Measurements from ENCODE around the gene NDEL1. TPM values are rescaled to one million over a fixed set of nuclear protein-coding genes. Genes with fewer than 3 reads are reported as not detected.

Gene NDEL1
- total and polyA plus RNA-seq, 9 of the 15 experiments (the other 6 are each of a cell fraction or from before 2014, with no cell fraction given), result 0.86 to 30.5 (median 22.7) TPM

GRCh38 chr17:8436169-8436843, 622 bp downstream of the NDEL1 start (continued):
- no peak for TF ChIP-seq E2F6 (IDR thresholded peaks at IDR 0.05; ENCODE audit: borderline replicate concordance in 1 of 2, extremely low read depth in 1 of 2, insufficient read depth in 1 of 2, insufficient read length in 1 of 2, low read depth in 1 of 2, low read length in 1 of 2, poor library complexity in 1 of 2, severe bottlenecking in 1 of 2)
- no peak for TF ChIP-seq ZNF518B (CRISPR knock-in tag; IDR thresholded peaks at IDR 0.05)
- TF ChIP-seq ZZZ3 (IDR thresholded peaks at IDR 0.05), result no peak
- no peak for TF ChIP-seq BRF2 (IDR thresholded peaks at IDR 0.05; ENCODE audit: borderline replicate concordance, insufficient read depth, insufficient read length)
- no peak for TF ChIP-seq ZNF263 (CRISPR knock-in tag; IDR thresholded peaks at IDR 0.05; ENCODE audit: borderline replicate concordance)
- no peak for TF ChIP-seq MEF2A (IDR thresholded peaks at IDR 0.05; ENCODE audit: control insufficient read depth, low read depth, low read length)
- no peak for TF ChIP-seq WHSC1 (IDR thresholded peaks at IDR 0.05; ENCODE audit: low read length)
- no peak for TF ChIP-seq USF1 (CRISPR knock-in tag; IDR thresholded peaks at IDR 0.05)
- TF ChIP-seq DEAF1 (CRISPR knock-in tag; IDR thresholded peaks at IDR 0.05), result no peak
- TF ChIP-seq ZNF174 (CRISPR knock-in tag; IDR thresholded peaks at IDR 0.05), result no peak
- TF ChIP-seq PTRF (tag; IDR thresholded peaks at IDR 0.05), result no peak
- no peak for TF ChIP-seq CCAR2 (IDR thresholded peaks at IDR 0.05; ENCODE audit: low read depth, low read length)
- TF ChIP-seq NCOA4 (IDR thresholded peaks at IDR 0.05; ENCODE audit: partially characterized antibody), result no peak
- no peak for TF ChIP-seq SP2 (IDR thresholded peaks at IDR 0.05; ENCODE audit: extremely low read depth, low read depth, low read length, poor library complexity, severe bottlenecking)
- TF ChIP-seq ATF3 (IDR thresholded peaks at IDR 0.05), result no peak
- TF ChIP-seq ATF3 (CRISPR knock-in tag; conservative IDR thresholded peaks at IDR 0.05), result no peak
- TF ChIP-seq HLTF (IDR thresholded peaks at IDR 0.05), result no peak

All from K562 (cell line).